Measurements from ENCODE around the gene EDEM2.
"Not testable (repeated sequence)": the region's sequence is repeated elsewhere in the genome, so short reads cannot be mapped to it uniquely, and the experiment has no call there.

The EDEM2 gene

DNA sequence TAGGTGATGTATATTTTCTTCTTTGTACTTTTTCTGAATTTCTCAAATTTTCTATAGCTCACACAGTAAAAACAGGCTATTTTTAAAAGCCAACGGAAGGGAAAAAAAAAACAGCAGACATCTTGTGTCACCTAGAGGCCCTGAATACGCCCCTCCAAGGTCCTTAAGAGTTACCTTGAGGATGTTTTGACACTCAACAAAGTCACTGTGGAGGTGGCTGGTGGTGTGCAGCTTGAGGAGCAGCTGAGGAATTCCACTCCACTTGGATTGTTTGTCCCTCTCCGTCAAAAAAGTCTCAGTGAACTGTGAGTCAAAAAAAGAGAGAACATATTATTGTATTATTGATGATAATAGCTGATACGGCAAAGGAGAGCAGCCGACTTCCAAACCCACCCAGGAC is 69.3 kb downstream of the EDEM2 start:
- H3K4me3 ChIP-seq (ENCODE audit: low read depth, low read length), result no peak overlapping the region
- DNase-seq (ENCODE audit: low read depth), result no peak
- TF ChIP-seq, protein P1, sequence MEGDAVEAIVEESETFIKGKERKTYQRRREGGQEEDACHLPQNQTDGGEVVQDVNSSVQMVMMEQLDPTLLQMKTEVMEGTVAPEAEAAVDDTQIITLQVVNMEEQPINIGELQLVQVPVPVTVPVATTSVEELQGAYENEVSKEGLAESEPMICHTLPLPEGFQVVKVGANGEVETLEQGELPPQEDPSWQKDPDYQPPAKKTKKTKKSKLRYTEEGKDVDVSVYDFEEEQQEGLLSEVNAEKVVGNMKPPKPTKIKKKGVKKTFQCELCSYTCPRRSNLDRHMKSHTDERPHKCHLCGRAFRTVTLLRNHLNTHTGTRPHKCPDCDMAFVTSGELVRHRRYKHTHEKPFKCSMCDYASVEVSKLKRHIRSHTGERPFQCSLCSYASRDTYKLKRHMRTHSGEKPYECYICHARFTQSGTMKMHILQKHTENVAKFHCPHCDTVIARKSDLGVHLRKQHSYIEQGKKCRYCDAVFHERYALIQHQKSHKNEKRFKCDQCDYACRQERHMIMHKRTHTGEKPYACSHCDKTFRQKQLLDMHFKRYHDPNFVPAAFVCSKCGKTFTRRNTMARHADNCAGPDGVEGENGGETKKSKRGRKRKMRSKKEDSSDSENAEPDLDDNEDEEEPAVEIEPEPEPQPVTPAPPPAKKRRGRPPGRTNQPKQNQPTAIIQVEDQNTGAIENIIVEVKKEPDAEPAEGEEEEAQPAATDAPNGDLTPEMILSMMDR (conservative IDR thresholded peaks at IDR 0.05; ENCODE audit: low read depth, low read length), result no peak

DNA sequence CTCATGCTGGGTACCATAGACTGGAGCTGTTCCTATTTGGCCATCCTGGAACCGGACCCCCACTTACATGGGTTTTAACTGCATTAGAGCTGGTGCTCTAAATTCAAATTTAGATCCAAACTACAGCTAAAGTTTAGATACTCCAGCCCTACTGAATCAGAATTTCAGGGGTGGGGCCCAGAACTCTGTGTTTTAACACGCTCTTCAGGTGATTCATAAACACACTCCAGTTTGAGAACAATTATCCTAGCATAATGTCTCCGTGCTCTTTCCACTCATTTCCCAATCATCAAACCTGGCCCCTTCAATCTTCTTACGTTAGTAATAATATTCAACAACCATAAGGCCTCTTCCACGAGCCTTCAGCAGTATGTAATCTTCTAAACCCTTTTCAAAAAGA is 69.8 kb downstream of the EDEM2 start:
- no peak for DNase-seq (ENCODE audit: low read depth)
- TF ChIP-seq, protein P1 (conservative IDR thresholded peaks at IDR 0.05; ENCODE audit: low read depth, low read length), result no peak
- no peak overlapping the region for H3K4me3 ChIP-seq (ENCODE audit: low read depth, low read length)

DNA sequence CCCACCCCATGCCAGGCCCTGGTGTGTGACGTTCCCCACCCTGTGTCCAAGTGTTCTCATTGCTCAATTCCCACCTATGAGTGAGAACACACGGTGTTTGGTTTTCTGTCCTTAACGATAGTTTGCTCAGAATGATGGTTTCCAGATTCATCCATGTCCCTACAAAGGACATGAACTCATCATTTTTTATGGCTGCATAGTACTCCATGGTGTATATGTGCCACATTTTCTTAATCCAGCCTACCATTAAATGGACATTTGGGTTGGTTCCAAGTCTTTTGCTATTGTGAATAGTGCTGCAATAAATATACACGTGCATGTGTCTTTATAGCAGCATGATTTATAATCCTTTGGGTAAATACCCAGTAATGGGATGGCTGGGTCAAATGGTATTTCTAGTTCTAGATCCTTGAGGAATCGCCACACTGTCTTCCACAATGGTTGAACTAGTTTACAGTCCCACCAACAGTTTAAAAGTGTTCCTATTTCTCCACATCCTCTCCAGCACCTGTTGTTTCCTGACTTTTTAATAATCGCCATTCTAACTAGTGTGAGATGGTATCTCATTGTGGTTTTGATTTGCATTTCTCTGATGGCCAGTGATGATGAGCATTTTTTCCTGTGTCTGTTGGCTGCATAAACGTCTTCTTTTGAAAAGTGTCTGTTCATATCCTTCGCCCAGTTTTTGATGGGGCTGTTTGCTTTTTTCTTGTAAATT is 75.5 kb downstream of the EDEM2 start:
- H3K4me3 ChIP-seq (ENCODE audit: low read depth, low read length); DNase-seq (ENCODE audit: low read depth): not testable (repeated sequence)

DNA sequence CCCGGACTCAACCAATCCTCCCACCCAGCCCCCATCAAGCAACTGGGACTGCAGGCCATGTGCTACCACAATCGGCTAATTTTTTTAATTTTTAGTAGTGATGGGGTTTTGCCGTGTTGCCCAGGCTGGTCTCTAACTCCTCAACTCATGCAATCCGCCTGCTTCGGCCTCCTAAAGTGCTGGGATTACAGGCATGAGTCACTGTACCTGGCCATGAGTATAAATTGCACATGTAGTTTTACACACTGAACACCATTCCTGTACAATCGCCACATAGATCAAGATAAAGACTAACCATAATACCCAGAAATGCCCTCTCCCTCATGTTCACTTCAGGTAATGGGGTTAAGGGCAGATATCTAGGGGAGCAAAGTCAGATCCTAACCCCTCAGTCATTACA is 80.9 kb downstream of the EDEM2 start:
- H3K4me3 ChIP-seq (ENCODE audit: low read depth, low read length), result no peak overlapping the region
- no peak for DNase-seq (ENCODE audit: low read depth)
- TF ChIP-seq, protein P1 (conservative IDR thresholded peaks at IDR 0.05; ENCODE audit: low read depth, low read length), result no peak
